PC-9 (cell line): ENCODE data around the gene OR12D3. TPM values are rescaled to one million over a fixed set of nuclear protein-coding genes. Genes with fewer than 3 reads are reported as not detected.
"Not testable (repeated sequence)": the region's sequence is repeated elsewhere in the genome, so short reads cannot be mapped to it uniquely, and the experiment has no call there.

Experiments used
- BruUV-seq: library from RNA; stranded (reverse); fragments of 400-500 nt; replicated peaks from 2 replicates; lab custom pipeline; 2021; lab: Mats Ljungman, UMichigan
- CTCF ChIA-PET: fragments of 300-600 bp; sonication (Branson Sonifier 250); formaldehyde crosslinking; loops from one replicate; lab custom pipeline; 2022; ENCODE audit warnings: antibody characterized with exemption; lab: Charles Lee
- POLR2A ChIA-PET: fragments of 300-600 bp; sonication (Branson Sonifier 250); formaldehyde crosslinking; loops from one replicate; lab custom pipeline; 2022; ENCODE audit warnings: antibody characterized with exemption; ENCODE audit not compliant: unreplicated experiment; lab: Charles Lee
- DNase-seq, 2 experiments: peaks; one replicate each; pipeline versions ENCODE4 v3.0.0 to v3.0.0-alpha.2; 2015 to 2022; ENCODE audit warnings: mixed read lengths in 1 of 2
- H2AFZ ChIP-seq: fragments of 200-600 bp; sonication (generic); 2 replicates; pipeline ENCODE4 v1.8.1; 2017; ENCODE audit warnings: antibody characterized with exemption
- H3F3A ChIP-seq: fragments of 200-600 bp; sonication (generic); 2 replicates; pipeline ENCODE4 v1.8.1; 2017; ENCODE audit warnings: antibody characterized with exemption, mild to moderate bottlenecking, low read depth; ENCODE audit not compliant: insufficient read depth
- H3K27ac ChIP-seq: fragments of 200-600 bp; sonication (generic); 2 replicates; pipeline ENCODE4 v1.6.1; 2016; ENCODE audit warnings: mixed run types
- H3K27me3 ChIP-seq: fragments of 200-600 bp; sonication (generic); 2 replicates; pipeline ENCODE4 v1.6.1; 2016; ENCODE audit warnings: low read depth, mixed run types; ENCODE audit not compliant: insufficient read depth
- H3K36me3 ChIP-seq: fragments of 200-600 bp; sonication (generic); 2 replicates; pipeline ENCODE4 v1.6.1; 2016; ENCODE audit warnings: low read depth, mixed run types
- H3K4me1 ChIP-seq: fragments of 200-600 bp; sonication (generic); replicated peaks from 2 replicates; pipeline ENCODE4 v1.6.1; 2016; ENCODE audit warnings: mixed run types; ENCODE audit not compliant: insufficient read depth
- H3K4me2 ChIP-seq: fragments of 200-600 bp; sonication (generic); 2 replicates; pipeline ENCODE4 v1.6.1; 2017; ENCODE audit warnings: mixed run types
- H3K4me3 ChIP-seq: fragments of 200-600 bp; sonication (generic); 2 replicates; pipeline ENCODE4 v1.6.1; 2016; ENCODE audit warnings: mixed run types
- H3K79me2 ChIP-seq: fragments of 200-600 bp; sonication (generic); 2 replicates; pipeline ENCODE4 v1.6.1; 2017; ENCODE audit warnings: low read depth, mixed run types
- H3K9me2 ChIP-seq: fragments of 200-600 bp; sonication (generic); 2 replicates; pipeline ENCODE4 v1.8.1; 2017; ENCODE audit warnings: mild to moderate bottlenecking; ENCODE audit not compliant: insufficient read depth
- H3K9me3 ChIP-seq: fragments of 200-600 bp; sonication (generic); 2 replicates; pipeline ENCODE4 v1.8.1; 2016; ENCODE audit warnings: low read depth; ENCODE audit not compliant: insufficient read depth
- H4K20me1 ChIP-seq: fragments of 200-600 bp; sonication (generic); 2 replicates; pipeline ENCODE4 v1.8.1; 2017; ENCODE audit not compliant: insufficient read depth
- CTCF ChIP-seq: fragments of 200-600 bp; sonication (generic); conservative IDR thresholded peaks from 2 replicates; pipeline ENCODE4 v1.6.1; 2017; ENCODE audit warnings: mixed run types, antibody characterized with exemption, mild to moderate bottlenecking, moderate library complexity
- EZH2 ChIP-seq: fragments of 200-600 bp; sonication (generic); IDR thresholded peaks from 2 replicates; pipeline ENCODE4 v1.8.0; 2017; ENCODE audit warnings: antibody characterized with exemption, low read depth
- intact Hi-C: fragments of 100-400 bp; cut with micrococcal nuclease; formaldehyde crosslinking; loops from one replicate; pipeline ENCODE4 v1.10.0; 2022; ENCODE audit not compliant: unreplicated experiment
- total RNA-seq: library from RNA; stranded (reverse); gene quantifications from 2 replicates; pipeline ENCODE4 v1.2.3, GENCODE V29; 2021

OR12D3 gene
- total RNA-seq, 1 experiment from 2014 or later, result not detected

GRCh38 chr6:29354980-29355379, 20.1 kb downstream of the OR12D3 start:
- Histone ChIP-seq H3K36me3 (no peaks in the 10 kb centered on the region), H3K9me2 (no peaks in the 10 kb centered on the region), H3K27ac (no peak overlapping the region), H3K4me1 (no peaks in the 10 kb centered on the region), H3K79me2 (no peaks in the 10 kb centered on the region), H3K4me2 (no peak overlapping the region), H3K4me3 (no peak overlapping the region), H3K9me3 (no peaks in the 10 kb centered on the region), H4K20me1 (no peaks in the 10 kb centered on the region), H3K27me3 (no peaks in the 10 kb centered on the region; the same call in 1 of the 2 replicates), H2AFZ (no peak overlapping the region), H3F3A (no peaks in the 10 kb centered on the region)
- ChIA-PET CTCF (no interaction called here), POLR2A (no interaction called here)
- intact Hi-C loops, result no loop called here
- TF ChIP-seq EZH2 (no peak), CTCF (no peak)
- no peak for DNase-seq
- no TSS peak for BruUV-seq

GRCh38 chr6:29349348-29349747, 25.7 kb downstream of the OR12D3 start:
- H3K9me3 ChIP-seq, H2AFZ ChIP-seq, H3K79me2 ChIP-seq, H3K27me3 ChIP-seq, H3K9me2 ChIP-seq, H3K4me3 ChIP-seq, intact Hi-C loops, H3K4me2 ChIP-seq, H3K36me3 ChIP-seq, H3K4me1 ChIP-seq, POLR2A ChIA-PET, H3F3A ChIP-seq, DNase-seq, CTCF ChIA-PET, H3K27ac ChIP-seq, H4K20me1 ChIP-seq, BruUV-seq: not testable (repeated sequence)

- no peaks in the 10 kb centered on the region for H3K36me3 ChIP-seq
- TF ChIP-seq CTCF, result no peak
- no peak for TF ChIP-seq EZH2
- H3K4me3 ChIP-seq, result no peak overlapping the region
- ChIA-PET CTCF (no interaction called here), POLR2A (no interaction called here)
- H3K27me3 ChIP-seq, result 0 out of 2 replicates have a peak, but pooled peaks cover 3% of the 10 kb centered on the region
- H2AFZ ChIP-seq, result no peak overlapping the region
- no peaks in the 10 kb centered on the region for H3F3A ChIP-seq
- H3K4me2 ChIP-seq, result no peak overlapping the region
- H3K4me1 ChIP-seq, result no peaks in the 10 kb centered on the region
- no peaks in the 10 kb centered on the region for H3K79me2 ChIP-seq
- no peak overlapping the region for H3K27ac ChIP-seq
- intact Hi-C loops, result no loop called here
- DNase-seq, result no peak
- H4K20me1 ChIP-seq, result no peaks in the 10 kb centered on the region
- H3K9me3 ChIP-seq, result no peaks in the 10 kb centered on the region
- H3K9me2 ChIP-seq, result no peaks in the 10 kb centered on the region
- no TSS peak for BruUV-seq
Measured at GRCh38 chr6:29345380-29345779, 29.7 kb downstream of the OR12D3 start.

- H3K9me2 ChIP-seq, result no peaks in the 10 kb centered on the region
- no peak for DNase-seq
- H3K4me3 ChIP-seq, result no peak overlapping the region
- H3K79me2 ChIP-seq, result no peaks in the 10 kb centered on the region
- no peaks in the 10 kb centered on the region for H3K27me3 ChIP-seq
- ChIA-PET CTCF (no interaction called here), POLR2A (no interaction called here)
- H3K36me3 ChIP-seq, result no peaks in the 10 kb centered on the region
- H3K4me1 ChIP-seq, result no peaks in the 10 kb centered on the region
- H3K4me2 ChIP-seq, result no peak overlapping the region
- H4K20me1 ChIP-seq, result no peaks in the 10 kb centered on the region
- H2AFZ ChIP-seq, result no peak overlapping the region
- no peaks in the 10 kb centered on the region for H3F3A ChIP-seq
- H3K27ac ChIP-seq, result no peak overlapping the region
- no TSS peak for BruUV-seq
- intact Hi-C loops, result no loop called here
- no peak for TF ChIP-seq EZH2
- no peak for TF ChIP-seq CTCF
- H3K9me3 ChIP-seq, result no peaks in the 10 kb centered on the region
Measured at GRCh38 chr6:29336269-29336668, 38.8 kb downstream of the OR12D3 start.
